ENCODE results near the gene EGF.

The EGF gene

GRCh38 chr4:110046588-110047049 lies 133.9 kb downstream of the EGF start:
- no peaks in the 10 kb centered on the region for H3F3A ChIP-seq (ENCODE audit: insufficient read depth)
- no peak overlapping the region for H3K4me2 ChIP-seq (ENCODE audit: low read depth, low read length, poor library complexity, severe bottlenecking)
- no peaks in the 10 kb centered on the region for H3K9me3 ChIP-seq (ENCODE audit: insufficient read depth, low read length)
- H3K27ac ChIP-seq (ENCODE audit: low read depth, low read length): no peak overlapping the region
- no peak for TF ChIP-seq CTCF (IDR thresholded peaks at IDR 0.05; ENCODE audit: insufficient read depth, low read length, poor library complexity, severe bottlenecking)
- TF ChIP-seq EZH2phosphoT487 (conservative IDR thresholded peaks at IDR 0.05; ENCODE audit: low read length): no peak
- no peaks in the 10 kb centered on the region for H3K27me3 ChIP-seq (ENCODE audit: low read length)
- no peak overlapping the region for H3K4me3 ChIP-seq (ENCODE audit: insufficient read depth, low read length, poor library complexity, severe bottlenecking)
- no peaks in the 10 kb centered on the region for H3K36me3 ChIP-seq (ENCODE audit: low read length)
- H3K79me2 ChIP-seq (ENCODE audit: insufficient read depth, low read length): no peaks in the 10 kb centered on the region
- no peak overlapping the region for H3K9ac ChIP-seq (ENCODE audit: low read length)
- H3K9me2 ChIP-seq (replicated peaks; ENCODE audit: insufficient read depth, low read length): no peaks in the 10 kb centered on the region
- no peaks in the 10 kb centered on the region for H4K20me1 ChIP-seq (ENCODE audit: low read depth, low read length)
- no peak overlapping the region for H2AFZ ChIP-seq (ENCODE audit: low read depth, low read length, severe bottlenecking)

- no peaks in the 10 kb centered on the region for H3K27me3 ChIP-seq (ENCODE audit: low read length)
- no peaks in the 10 kb centered on the region for H3F3A ChIP-seq (ENCODE audit: insufficient read depth)
Measured at GRCh38 chr4:110049951-110050925, 137.6 kb downstream of the EGF start.

GRCh38 chr4:110055158-110055768 lies 142.6 kb downstream of the EGF start:
- H3K9me3 ChIP-seq (ENCODE audit: insufficient read depth, low read length): no peaks in the 10 kb centered on the region
- H2AFZ ChIP-seq (ENCODE audit: low read depth, low read length, severe bottlenecking): no peak overlapping the region
- H3K27me3 ChIP-seq (ENCODE audit: low read length): no peaks in the 10 kb centered on the region
- H3K4me3 ChIP-seq (ENCODE audit: insufficient read depth, low read length, poor library complexity, severe bottlenecking): no peak overlapping the region
- H3K36me3 ChIP-seq (ENCODE audit: low read length): no peaks in the 10 kb centered on the region
- H3K4me2 ChIP-seq (ENCODE audit: low read depth, low read length, poor library complexity, severe bottlenecking): no peak overlapping the region
- H4K20me1 ChIP-seq (ENCODE audit: low read depth, low read length): no peaks in the 10 kb centered on the region
- H3K9ac ChIP-seq (ENCODE audit: low read length): no peak overlapping the region
- no peak for TF ChIP-seq CTCF (IDR thresholded peaks at IDR 0.05; ENCODE audit: insufficient read depth, low read length, poor library complexity, severe bottlenecking)
- TF ChIP-seq EZH2phosphoT487 (conservative IDR thresholded peaks at IDR 0.05; ENCODE audit: low read length): no peak
- no peaks in the 10 kb centered on the region for H3K79me2 ChIP-seq (ENCODE audit: insufficient read depth, low read length)
- no peak overlapping the region for H3K27ac ChIP-seq (ENCODE audit: low read depth, low read length)
- H3F3A ChIP-seq (ENCODE audit: insufficient read depth): no peaks in the 10 kb centered on the region
- no peaks in the 10 kb centered on the region for H3K9me2 ChIP-seq (replicated peaks; ENCODE audit: insufficient read depth, low read length)

More at GRCh38 chr4:110049951-110050925, 137.6 kb downstream of the EGF start:
- Histone ChIP-seq H3K9me2 (replicated peaks; ENCODE audit: insufficient read depth, low read length) (no peaks in the 10 kb centered on the region), H3K9me3 (ENCODE audit: insufficient read depth, low read length) (no peaks in the 10 kb centered on the region), H3K27ac (ENCODE audit: low read depth, low read length) (no peak overlapping the region), H3K79me2 (ENCODE audit: insufficient read depth, low read length) (no peaks in the 10 kb centered on the region), H4K20me1 (ENCODE audit: low read depth, low read length) (no peaks in the 10 kb centered on the region), H3K36me3 (ENCODE audit: low read length) (no peaks in the 10 kb centered on the region), H3K4me3 (ENCODE audit: insufficient read depth, low read length, poor library complexity, severe bottlenecking) (no peak overlapping the region), H2AFZ (ENCODE audit: low read depth, low read length, severe bottlenecking) (no peak overlapping the region), H3K4me2 (ENCODE audit: low read depth, low read length, poor library complexity, severe bottlenecking) (no peak overlapping the region), H3K9ac (ENCODE audit: low read length) (no peak overlapping the region)
- TF ChIP-seq CTCF (IDR thresholded peaks at IDR 0.05; ENCODE audit: insufficient read depth, low read length, poor library complexity, severe bottlenecking): peak; percentile 24
- TF ChIP-seq EZH2phosphoT487 (conservative IDR thresholded peaks at IDR 0.05; ENCODE audit: low read length): no peak

Data from SU-DHL-6 (cell line).